ENCODE results near the gene IMPG1. TPM values are rescaled to one million over a fixed set of nuclear protein-coding genes. Genes with fewer than 3 reads are reported as not detected.

IMPG1 gene
- total RNA-seq, 1 experiment from 2014 or later: not detected

GRCh38 chr6:76035713-76036112, 36.7 kb downstream of the IMPG1 start (continued):
- TF ChIP-seq ZNF532 (CRISPR knock-in tag; IDR thresholded peaks at IDR 0.05; ENCODE audit: borderline replicate concordance) (no peak), NR1H2 (CRISPR knock-in tag; IDR thresholded peaks at IDR 0.05) (no peak), ZNF671 (CRISPR knock-in tag; IDR thresholded peaks at IDR 0.05) (no peak), ATF1 (CRISPR knock-in tag; IDR thresholded peaks at IDR 0.05) (no peak), PRRX2 (CRISPR knock-in tag; IDR thresholded peaks at IDR 0.05) (no peak), KAT7 (CRISPR knock-in tag; IDR thresholded peaks at IDR 0.05; ENCODE audit: borderline replicate concordance) (no peak), ZNF219 (CRISPR knock-in tag; IDR thresholded peaks at IDR 0.05; ENCODE audit: borderline replicate concordance) (no peak), NFATC4 (CRISPR knock-in tag; IDR thresholded peaks at IDR 0.05) (no peak), CBFB (CRISPR knock-in tag; IDR thresholded peaks at IDR 0.05; ENCODE audit: low read depth) (no peak), ZNF512 (CRISPR knock-in tag; IDR thresholded peaks at IDR 0.05; ENCODE audit: borderline replicate concordance) (no peak)
- TF ChIP-seq, protein P1, sequence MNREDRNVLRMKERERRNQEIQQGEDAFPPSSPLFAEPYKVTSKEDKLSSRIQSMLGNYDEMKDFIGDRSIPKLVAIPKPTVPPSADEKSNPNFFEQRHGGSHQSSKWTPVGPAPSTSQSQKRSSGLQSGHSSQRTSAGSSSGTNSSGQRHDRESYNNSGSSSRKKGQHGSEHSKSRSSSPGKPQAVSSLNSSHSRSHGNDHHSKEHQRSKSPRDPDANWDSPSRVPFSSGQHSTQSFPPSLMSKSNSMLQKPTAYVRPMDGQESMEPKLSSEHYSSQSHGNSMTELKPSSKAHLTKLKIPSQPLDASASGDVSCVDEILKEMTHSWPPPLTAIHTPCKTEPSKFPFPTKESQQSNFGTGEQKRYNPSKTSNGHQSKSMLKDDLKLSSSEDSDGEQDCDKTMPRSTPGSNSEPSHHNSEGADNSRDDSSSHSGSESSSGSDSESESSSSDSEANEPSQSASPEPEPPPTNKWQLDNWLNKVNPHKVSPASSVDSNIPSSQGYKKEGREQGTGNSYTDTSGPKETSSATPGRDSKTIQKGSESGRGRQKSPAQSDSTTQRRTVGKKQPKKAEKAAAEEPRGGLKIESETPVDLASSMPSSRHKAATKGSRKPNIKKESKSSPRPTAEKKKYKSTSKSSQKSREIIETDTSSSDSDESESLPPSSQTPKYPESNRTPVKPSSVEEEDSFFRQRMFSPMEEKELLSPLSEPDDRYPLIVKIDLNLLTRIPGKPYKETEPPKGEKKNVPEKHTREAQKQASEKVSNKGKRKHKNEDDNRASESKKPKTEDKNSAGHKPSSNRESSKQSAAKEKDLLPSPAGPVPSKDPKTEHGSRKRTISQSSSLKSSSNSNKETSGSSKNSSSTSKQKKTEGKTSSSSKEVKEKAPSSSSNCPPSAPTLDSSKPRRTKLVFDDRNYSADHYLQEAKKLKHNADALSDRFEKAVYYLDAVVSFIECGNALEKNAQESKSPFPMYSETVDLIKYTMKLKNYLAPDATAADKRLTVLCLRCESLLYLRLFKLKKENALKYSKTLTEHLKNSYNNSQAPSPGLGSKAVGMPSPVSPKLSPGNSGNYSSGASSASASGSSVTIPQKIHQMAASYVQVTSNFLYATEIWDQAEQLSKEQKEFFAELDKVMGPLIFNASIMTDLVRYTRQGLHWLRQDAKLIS (CRISPR knock-in tag; IDR thresholded peaks at IDR 0.05; ENCODE audit: borderline replicate concordance): no peak
- TF ChIP-seq, protein P2, sequence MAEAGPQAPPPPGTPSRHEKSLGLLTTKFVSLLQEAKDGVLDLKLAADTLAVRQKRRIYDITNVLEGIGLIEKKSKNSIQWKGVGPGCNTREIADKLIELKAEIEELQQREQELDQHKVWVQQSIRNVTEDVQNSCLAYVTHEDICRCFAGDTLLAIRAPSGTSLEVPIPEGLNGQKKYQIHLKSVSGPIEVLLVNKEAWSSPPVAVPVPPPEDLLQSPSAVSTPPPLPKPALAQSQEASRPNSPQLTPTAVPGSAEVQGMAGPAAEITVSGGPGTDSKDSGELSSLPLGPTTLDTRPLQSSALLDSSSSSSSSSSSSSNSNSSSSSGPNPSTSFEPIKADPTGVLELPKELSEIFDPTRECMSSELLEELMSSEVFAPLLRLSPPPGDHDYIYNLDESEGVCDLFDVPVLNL (CRISPR knock-in tag; IDR thresholded peaks at IDR 0.05; ENCODE audit: borderline replicate concordance, low read depth): no peak

- peaks cover 73% of the 10 kb centered on the region for H3K9me3 Mint-ChIP-seq
- H3K4me3 Mint-ChIP-seq: no peak overlapping the region
- H3K4me1 Mint-ChIP-seq: peaks cover 2% of the 10 kb centered on the region
- ATAC-seq (no peak), DNase-seq (ENCODE audit: low spot score) (peak; percentile 23)
- CTCF ChIA-PET: no interaction called here
- TF ChIP-seq ZNF121 (CRISPR knock-in tag; IDR thresholded peaks at IDR 0.05): no peak
- no peak for TF ChIP-seq E2F5 (CRISPR knock-in tag; IDR thresholded peaks at IDR 0.05)
- POLR2A ChIA-PET: no interaction called here
- peaks cover 12% of the 10 kb centered on the region for H3K27me3 Mint-ChIP-seq (ENCODE audit: low read depth)
- peaks cover 57% of the 10 kb centered on the region for H3K36me3 Mint-ChIP-seq
- no peak overlapping the region for H3K27ac Mint-ChIP-seq
These were observed 46.4 kb downstream of the IMPG1 start for GRCh38 chr6:76026101-76026500.
